Ovary (tissue), 9 donors: ENCODE results near the gene LGR6. TPM values are rescaled to one million over a fixed set of nuclear protein-coding genes. Genes with fewer than 3 reads are reported as not detected.

Source experiments
- DNase-seq, 5 donors: peaks; one replicate each; pipeline ENCODE4 v3.0.0-alpha.2; 2019 to 2020
- H3K27ac ChIP-seq, 2 donors: fragments of 200-600 bp; one replicate each; pipeline versions ENCODE4 v1.5.1 to v1.8.0; 2019 to 2022
- H3K27me3 ChIP-seq: fragments of 200-600 bp; one replicate; pipeline ENCODE4 v1.8.0; 2022
- H3K36me3 ChIP-seq: fragments of 200-600 bp; sonication (generic); one replicate; pipeline ENCODE4 v1.5.1; 2019
- H3K4me1 ChIP-seq: one replicate; pipeline ENCODE4 v1.8.1; 2013; ENCODE audit warnings: mild to moderate bottlenecking, moderate library complexity; ENCODE audit not compliant: insufficient read depth
- H3K4me3 ChIP-seq: fragments of 200-600 bp; sonication (generic); one replicate; pipeline ENCODE4 v1.5.1; 2017
- H3K9me3 ChIP-seq, 2 donors: fragments of 200-600 bp in 1 of 2; sonication (generic) in 1 of 2; one replicate each; pipeline versions ENCODE4 v1.5.1 to v1.8.1; 2013 to 2019; ENCODE audit warnings: mild to moderate bottlenecking in 1 of 2, moderate library complexity in 1 of 2
- CTCF ChIP-seq, 3 donors: fragments of 450-650 bp in 2 of 3; fragments of 200-600 bp in 1 of 3; IDR thresholded peaks; one replicate each; pipeline versions ENCODE4 v1.5.1 to v1.8.0; 2016 to 2022; ENCODE audit warnings: antibody characterized with exemption in 3 of 3, mild to moderate bottlenecking in 1 of 3
- EP300 ChIP-seq: sonication (generic); formaldehyde crosslinking; IDR thresholded peaks from one replicate; pipeline ENCODE4 v1.6.1; 2017; ENCODE audit warnings: antibody characterized with exemption
- POLR2A ChIP-seq: fragments of 450-650 bp; IDR thresholded peaks from one replicate; pipeline ENCODE4 v1.6.1; 2017; ENCODE audit warnings: antibody characterized with exemption, mild to moderate bottlenecking, moderate library complexity
- WGBS, 3 donors: extraction: QIAGEN DNeasy Blood & Tissue Kit in 1 of 3; methylation state at CpG; one replicate each; pipeline versions ENCODE4 v1.1.5 to v1.1.7; 2013 to 2017; 5-methylcytosine and 5-hydroxymethylcytosine counted together
- intact Hi-C, 4 donors: fragments of 100-400 bp; cut with DNase I; formaldehyde crosslinking; loops; one replicate each; pipeline versions ENCODE4 v1.11.0 to v1.15.1; 2022 to 2023
- polyA plus RNA-seq, 2 donors: library from polyadenylated mRNA; stranded (reverse); fragments of 200-250 nt in 1 of 2; fragments of 350-450 nt in 1 of 2; fragmentation: Illumina TruSeq in 1 of 2; extraction: RNeasy Lipid Tissue Mini Kit (QIAGEN cat#74804) in 1 of 2; gene quantifications; one replicate each; pipeline ENCODE4 v1.2.3, GENCODE V29; 2013 to 2014
- total RNA-seq, 7 donors: library from RNA; depleted of rRNA in 2 of 7; stranded (reverse); fragments of >200 nt in 2 of 7; fragmentation: NEBNext Ultra II Directional in 3 of 7; extraction: Animal tissue kit (Norgen Biotek cat#: 25700) in 3 of 7; gene quantifications; one replicate each; pipeline versions ENCODE4 v1.1.0 to v1.2.4, GENCODE V29; 2016 to 2023
- donor health status: DM: no; HTN: no; CAD: no; lungs with moderate emphysema.
- donor health status: DM: no; HTN: no; CAD: no.
- donor health status: Bipolar disorder and iron deficiency.
- donor health status: DM: yes; HTN: yes; CAD: no.
- donor health status: DM: no; HTN: no; CAD: no.
- donor health status: DM: yes; HTN: yes; CAD: no.

LGR6 gene
- total and polyA plus RNA-seq, 9 donors, result 0.24 to 12.4 (median 1.4) TPM

GRCh38 chr1:202199040-202199889 is 5.7 kb downstream of the LGR6 start:
- 72 to 79% (median 77%) methylated on average over 16 of the region's 16 CpGs for WGBS, 3 donors
- Histone ChIP-seq H3K36me3 (no peaks in the 10 kb centered on the region), H3K4me3 (no peak overlapping the region), H3K4me1 (no peaks in the 10 kb centered on the region), H3K9me3 (no peaks in the 10 kb centered on the region), H3K27ac (no peak overlapping the region), H3K27me3 (no peaks in the 10 kb centered on the region)
- intact Hi-C loops, result no loop called here
- TF ChIP-seq EP300, result no peak
- TF ChIP-seq CTCF (IDR thresholded peaks at IDR 0.05), result no peak
- no peak for TF ChIP-seq POLR2A
- DNase-seq, result no peak

- Histone ChIP-seq H3K9me3 (no peaks in the 10 kb centered on the region), H3K36me3 (no peaks in the 10 kb centered on the region), H3K27me3 (no peaks in the 10 kb centered on the region), H3K27ac (no peak overlapping the region), H3K4me3 (no peak overlapping the region), H3K4me1 (no peaks in the 10 kb centered on the region)
- TF ChIP-seq EP300 (no peak), POLR2A (no peak), CTCF (IDR thresholded peaks at IDR 0.05) (no peak)
- no peak for DNase-seq
- 66 to 73% (median 70%) methylated on average over 4 of the region's 4 CpGs for WGBS, 3 donors
- intact Hi-C loops, result loop anchor here in 2 of 4 donors (5.0 to 10.0 kb wide), 2 partner anchors 117 to 505 kb away; no protein-coding TSS in a partner anchor
Measured at GRCh38 chr1:202200112-202200548, 6.5 kb downstream of the LGR6 start.

GRCh38 chr1:202200669-202201068 is 7.1 kb downstream of the LGR6 start:
- Histone ChIP-seq H3K27ac (no peak overlapping the region), H3K27me3 (no peaks in the 10 kb centered on the region), H3K36me3 (no peaks in the 10 kb centered on the region), H3K4me1 (no peaks in the 10 kb centered on the region), H3K4me3 (no peak overlapping the region), H3K9me3 (no peaks in the 10 kb centered on the region)
- intact Hi-C loops, result loop anchor here in 2 of 4 donors (5.0 to 10.0 kb wide), 2 partner anchors 117 to 504 kb away; no protein-coding TSS in a partner anchor
- no peak for DNase-seq
- WGBS, 3 donors, result 78 to 81% (median 78%) methylated on average over 8 of the region's 8 CpGs
- TF ChIP-seq CTCF (IDR thresholded peaks at IDR 0.05) (no peak), POLR2A (no peak), EP300 (no peak)

GRCh38 chr1:202201266-202201665 is 7.7 kb downstream of the LGR6 start:
- H3K9me3 ChIP-seq, result no peaks in the 10 kb centered on the region
- H3K4me3 ChIP-seq, result no peak overlapping the region
- TF ChIP-seq EP300, result no peak
- TF ChIP-seq CTCF (IDR thresholded peaks at IDR 0.05), result no peak
- no peak for TF ChIP-seq POLR2A
- no peaks in the 10 kb centered on the region for H3K27me3 ChIP-seq
- H3K27ac ChIP-seq, result no peak overlapping the region
- intact Hi-C loops, result loop anchor here in 2 of 4 donors (5.0 to 10.0 kb wide), 2 partner anchors 116 to 504 kb away; no protein-coding TSS in a partner anchor
- WGBS, 3 donors, result 73 to 76% (median 75%) methylated on average over 3 of the region's 3 CpGs
- H3K36me3 ChIP-seq, result no peaks in the 10 kb centered on the region
- DNase-seq, result no peak
- H3K4me1 ChIP-seq, result no peaks in the 10 kb centered on the region
